ENCODE measurements around the gene ELK4.
A peak's percentile ranks its signal among the peaks of the same experiment; 100 is the strongest.

The ELK4 gene

DNA sequence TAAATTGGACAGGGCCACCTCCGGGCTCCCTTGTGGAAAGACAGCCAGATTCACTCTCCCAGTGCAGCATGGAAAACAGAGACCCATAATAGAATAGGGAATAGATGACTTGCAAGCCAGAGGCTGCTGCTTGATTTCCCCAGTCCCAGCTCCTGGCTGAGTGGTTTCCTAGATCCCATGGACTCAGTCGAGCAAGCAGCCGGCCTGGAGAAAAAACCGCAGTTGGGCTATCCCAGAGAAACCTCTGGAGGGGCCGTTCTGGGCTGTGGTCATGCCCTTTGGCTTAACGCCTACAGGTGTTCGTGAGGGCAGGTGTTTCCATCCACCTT lies 61.7 kb downstream of the ELK4 start:
- Histone ChIP-seq H3K9me3 (ENCODE audit: control insufficient read depth, insufficient read depth, low read length) (no peaks in the 10 kb centered on the region), H3K9ac (ENCODE audit: low read depth, low read length) (no peak overlapping the region), H3K36me3 (ENCODE audit: insufficient read depth, low read length) (no peaks in the 10 kb centered on the region), H3K4me1 (ENCODE audit: insufficient read depth, low read length) (peaks cover 7% of the 10 kb centered on the region)

DNA sequence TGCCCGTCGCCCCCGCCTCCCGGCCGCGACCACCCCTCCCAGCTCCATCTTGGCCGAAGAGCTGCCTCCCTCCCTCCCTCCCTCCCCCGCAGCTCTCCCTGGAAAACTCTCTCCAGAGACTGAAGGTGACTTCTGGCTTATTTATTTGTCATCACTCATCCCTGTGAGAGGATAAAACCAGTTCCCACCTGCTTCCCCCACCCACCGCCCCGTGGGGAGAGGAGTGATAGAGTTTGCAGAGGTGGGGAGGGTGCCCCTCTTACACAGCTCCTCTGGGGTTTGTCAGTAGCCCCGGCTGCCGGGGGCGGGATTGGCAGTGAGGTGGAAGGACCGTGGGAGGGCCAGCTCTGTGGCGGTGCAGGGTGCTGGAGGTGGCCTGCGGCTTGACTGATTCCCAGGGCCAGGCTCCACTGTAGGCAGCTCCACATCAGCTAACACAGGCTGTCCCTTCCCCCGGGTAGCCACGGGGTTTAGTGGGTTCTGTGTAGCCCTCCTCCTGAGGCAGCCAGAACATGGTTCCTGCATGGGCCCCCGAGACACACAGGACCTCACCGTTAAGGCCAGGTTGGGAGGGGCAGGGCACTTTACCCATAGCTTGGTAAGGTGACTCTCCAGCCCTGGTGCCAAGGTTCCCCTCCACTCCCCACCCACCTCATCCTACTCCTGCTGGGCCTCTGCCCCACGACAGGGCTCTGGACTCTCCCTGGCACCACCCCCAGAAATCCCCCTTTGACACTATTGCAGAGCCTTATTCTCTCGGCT lies 62.2 kb downstream of the ELK4 start:
- Histone ChIP-seq H3K9me3 (ENCODE audit: control insufficient read depth, insufficient read depth, low read length) (no peaks in the 10 kb centered on the region), H3K4me1 (ENCODE audit: insufficient read depth, low read length) (peaks cover 7% of the 10 kb centered on the region), H3K9ac (ENCODE audit: low read depth, low read length) (no peak overlapping the region), H3K36me3 (ENCODE audit: insufficient read depth, low read length) (no peaks in the 10 kb centered on the region)

DNA sequence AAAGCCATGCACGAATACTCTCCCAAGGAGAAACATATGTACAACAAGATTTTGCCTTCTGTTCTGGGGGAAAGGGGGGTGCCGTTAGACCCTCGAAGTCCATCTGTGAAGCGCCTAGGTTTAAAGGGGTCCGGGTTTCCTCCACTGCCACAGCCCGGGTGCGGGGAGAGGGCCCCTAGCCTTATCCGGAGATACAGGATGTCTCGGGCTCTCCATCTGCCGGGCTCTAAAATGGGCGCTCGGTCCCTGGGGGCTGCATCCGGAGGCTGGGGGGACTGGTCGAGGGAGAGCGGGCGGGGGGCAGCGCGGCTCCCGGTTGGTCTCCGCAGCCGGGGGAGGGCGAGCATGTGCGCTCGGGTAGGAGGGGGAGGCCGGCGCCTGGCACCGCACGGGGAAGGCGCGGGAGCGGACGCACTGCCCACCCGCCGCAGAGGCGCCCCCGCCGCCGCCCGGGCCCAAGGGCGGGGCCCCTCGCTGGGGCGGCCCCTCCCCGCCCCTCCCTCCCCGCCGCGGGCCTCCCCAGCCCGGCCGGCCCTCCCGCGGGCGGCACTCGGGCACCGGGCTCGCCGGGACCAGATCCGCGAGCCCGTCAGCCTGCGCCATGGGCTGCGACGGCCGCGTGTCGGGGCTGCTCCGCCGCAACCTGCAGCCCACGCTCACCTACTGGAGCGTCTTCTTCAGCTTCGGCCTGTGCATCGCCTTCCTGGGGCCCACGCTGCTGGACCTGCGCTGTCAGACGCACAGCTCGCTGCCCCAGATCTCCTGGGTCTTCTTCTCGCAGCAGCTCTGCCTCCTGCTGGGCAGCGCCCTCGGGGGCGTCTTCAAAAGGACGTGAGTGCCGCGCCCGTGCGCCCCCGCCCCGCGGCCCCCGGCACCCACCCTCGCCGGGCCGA lies 63.1 kb downstream of the ELK4 start:
- H3K36me3 ChIP-seq (ENCODE audit: insufficient read depth, low read length), result no peaks in the 10 kb centered on the region
- H3K4me1 ChIP-seq (ENCODE audit: insufficient read depth, low read length), result peaks cover 7% of the 10 kb centered on the region
- H3K9ac ChIP-seq (ENCODE audit: low read depth, low read length), result peak overlapping the region; percentile 41; the same call in 1 of the 2 replicates
- no peaks in the 10 kb centered on the region for H3K9me3 ChIP-seq (ENCODE audit: control insufficient read depth, insufficient read depth, low read length)

DNA sequence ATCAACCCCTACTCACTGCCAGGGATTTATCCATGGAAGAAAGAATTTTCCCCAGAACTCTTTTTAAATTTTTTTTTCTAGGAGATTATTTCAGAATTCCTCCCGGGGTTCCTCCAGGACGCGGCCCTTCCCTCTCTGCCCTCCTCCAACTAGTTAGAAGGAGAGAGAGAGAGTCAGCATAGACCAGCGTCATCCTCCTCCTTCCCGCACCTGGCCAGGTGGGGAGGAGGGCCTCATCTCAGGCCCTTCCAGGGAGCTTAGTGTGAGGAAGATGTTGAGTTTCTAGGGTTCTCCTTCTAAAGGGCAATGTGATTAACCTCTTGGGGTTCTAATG lies 63.7 kb downstream of the ELK4 start:
- H3K9me3 ChIP-seq (ENCODE audit: control insufficient read depth, insufficient read depth, low read length), result no peaks in the 10 kb centered on the region
- no peaks in the 10 kb centered on the region for H3K36me3 ChIP-seq (ENCODE audit: insufficient read depth, low read length)
- H3K4me1 ChIP-seq (ENCODE audit: insufficient read depth, low read length), result peaks cover 7% of the 10 kb centered on the region
- peak overlapping the region; percentile 28; the same call in 1 of the 2 replicates for H3K9ac ChIP-seq (ENCODE audit: low read depth, low read length)

DNA sequence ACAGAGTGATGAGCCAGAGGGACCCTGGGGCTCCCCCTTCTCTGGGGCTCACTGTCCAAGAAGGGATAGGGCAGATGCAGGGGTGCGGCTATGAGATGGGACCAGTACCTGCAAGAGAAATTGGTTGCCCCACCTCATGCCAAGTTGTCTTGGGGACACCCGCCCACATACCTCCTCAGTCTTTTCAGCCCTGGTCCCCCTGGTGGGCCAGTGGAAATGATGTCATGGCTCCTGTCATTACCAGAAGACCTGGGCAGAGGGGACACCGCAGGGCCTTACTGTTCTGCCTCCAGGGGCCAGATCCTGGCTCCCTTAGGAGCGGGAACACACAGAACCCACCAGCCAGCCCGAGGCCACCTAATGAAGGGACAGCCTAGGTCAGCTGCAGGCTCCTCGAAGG lies 64.1 kb downstream of the ELK4 start:
- no peaks in the 10 kb centered on the region for H3K36me3 ChIP-seq (ENCODE audit: insufficient read depth, low read length)
- H3K9me3 ChIP-seq (ENCODE audit: control insufficient read depth, insufficient read depth, low read length), result no peaks in the 10 kb centered on the region
- peaks cover 7% of the 10 kb centered on the region for H3K4me1 ChIP-seq (ENCODE audit: insufficient read depth, low read length)
- H3K9ac ChIP-seq (ENCODE audit: low read depth, low read length), result no peak overlapping the region

DNA sequence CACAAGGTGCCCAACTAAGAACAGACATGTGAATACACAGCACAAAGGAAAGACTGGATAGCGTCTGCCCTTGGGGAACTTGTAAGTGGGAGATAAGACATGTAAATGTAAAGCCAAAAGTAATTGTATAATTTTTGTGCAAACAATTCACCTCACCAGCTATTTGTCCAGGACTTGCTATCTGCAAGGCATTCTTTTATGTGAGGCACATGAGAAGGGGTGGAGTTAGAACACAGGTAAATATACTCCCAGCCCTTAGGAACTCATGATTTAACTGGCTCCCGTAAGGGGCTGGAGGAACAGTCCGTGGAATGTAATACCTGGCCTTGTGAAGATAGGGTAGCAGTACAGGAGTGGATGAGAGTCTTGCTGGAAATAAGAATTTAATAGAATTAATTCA lies 66.0 kb downstream of the ELK4 start:
- Histone ChIP-seq H3K9ac (ENCODE audit: low read depth, low read length) (no peak overlapping the region), H3K9me3 (ENCODE audit: control insufficient read depth, insufficient read depth, low read length) (no peaks in the 10 kb centered on the region; the same call in 1 of the 2 replicates), H3K36me3 (ENCODE audit: insufficient read depth, low read length) (no peaks in the 10 kb centered on the region), H3K4me1 (ENCODE audit: insufficient read depth, low read length) (peaks cover 7% of the 10 kb centered on the region)

DNA sequence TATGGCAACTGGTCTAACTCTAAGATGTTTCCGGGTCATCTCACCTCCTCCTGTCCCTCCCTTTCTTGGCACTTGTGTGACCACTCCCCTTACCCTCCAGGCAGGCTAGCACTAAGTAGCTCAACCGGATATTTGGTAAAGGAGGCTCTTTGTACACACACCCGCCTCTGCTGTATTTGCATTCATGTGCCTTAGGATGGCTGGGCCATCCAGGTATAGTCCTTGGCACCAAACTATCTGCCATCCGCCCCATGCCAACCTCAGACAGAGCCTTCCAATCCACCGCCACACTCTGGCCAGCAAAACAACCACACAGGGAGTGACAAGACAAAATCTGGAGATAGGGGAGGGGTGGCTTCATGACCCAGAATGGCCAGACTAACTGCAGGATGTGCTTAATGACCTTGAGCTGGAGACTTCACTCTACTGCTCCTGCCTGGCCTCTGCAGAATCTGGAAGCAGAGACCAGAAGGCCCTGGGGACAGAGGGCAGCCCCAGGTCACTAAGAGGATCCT lies 67.8 kb downstream of the ELK4 start:
- Histone ChIP-seq H3K4me1 (ENCODE audit: insufficient read depth, low read length) (peaks cover 7% of the 10 kb centered on the region), H3K36me3 (ENCODE audit: insufficient read depth, low read length) (no peaks in the 10 kb centered on the region), H3K9me3 (ENCODE audit: control insufficient read depth, insufficient read depth, low read length) (no peaks in the 10 kb centered on the region; the same call in 1 of the 2 replicates), H3K9ac (ENCODE audit: low read depth, low read length) (no peak overlapping the region)

DNA sequence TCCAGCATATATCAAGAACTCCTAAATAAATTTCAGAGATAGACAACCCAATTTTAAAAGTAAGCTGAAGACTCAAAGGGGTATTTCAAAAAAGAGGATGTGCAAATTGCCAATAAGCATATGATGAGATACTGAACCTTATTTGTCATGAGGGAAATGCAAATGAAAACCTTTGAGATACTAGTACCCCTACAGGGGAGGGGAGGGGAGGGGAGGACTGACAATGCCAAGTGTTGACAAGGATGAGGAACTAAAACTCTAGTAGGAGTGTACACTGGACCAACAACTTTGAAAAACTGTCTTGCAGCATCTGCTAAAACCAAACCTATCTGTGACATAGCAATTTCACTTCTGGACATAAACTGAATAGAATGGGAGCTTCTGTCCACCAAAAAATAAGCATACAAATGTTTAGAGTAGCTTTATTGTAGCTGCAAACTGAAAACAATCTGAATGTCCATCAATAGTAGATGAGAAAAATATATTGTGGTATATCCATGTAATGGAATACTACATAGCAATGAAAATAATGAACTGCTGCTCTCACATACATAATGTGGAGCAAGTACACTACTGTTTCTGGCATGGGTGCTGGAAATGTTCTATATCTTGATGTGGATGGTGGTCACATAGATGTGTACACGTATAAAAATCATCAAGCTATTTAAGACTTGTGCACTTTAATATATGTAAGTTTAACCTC lies 70.2 kb downstream of the ELK4 start:
- no peak overlapping the region for H3K9ac ChIP-seq (ENCODE audit: low read depth, low read length)

More for the DNA sequence above, 70.2 kb downstream of the ELK4 start:
- H3K4me1 ChIP-seq (ENCODE audit: insufficient read depth, low read length), result no peaks in the 10 kb centered on the region
- H3K36me3 ChIP-seq (ENCODE audit: insufficient read depth, low read length), result no peaks in the 10 kb centered on the region
- no peaks in the 10 kb centered on the region; the same call in 1 of the 2 replicates for H3K9me3 ChIP-seq (ENCODE audit: control insufficient read depth, insufficient read depth, low read length)
